ENCODE results near the gene TBC1D17.

The TBC1D17 gene

GRCh38 chr19:49837425-49837824 is 40.1 kb upstream of the TBC1D17 start:
- ATAC-seq = no peak
- no peak for TF ChIP-seq CSDC2 (CRISPR knock-in tag; IDR thresholded peaks at IDR 0.05)
- TF ChIP-seq ZFP3 (CRISPR knock-in tag; IDR thresholded peaks at IDR 0.05) = no peak
- TF ChIP-seq POU6F1 (CRISPR knock-in tag; IDR thresholded peaks at IDR 0.05; ENCODE audit: borderline replicate concordance, low read depth) = no peak
- TF ChIP-seq SNAI2 (CRISPR knock-in tag; IDR thresholded peaks at IDR 0.05) = no peak
- TF ChIP-seq CSRNP3 (CRISPR knock-in tag; IDR thresholded peaks at IDR 0.05) = no peak
- no peak for TF ChIP-seq RARB (CRISPR knock-in tag; IDR thresholded peaks at IDR 0.05)
- no peak for TF ChIP-seq TSHZ2 (CRISPR knock-in tag; IDR thresholded peaks at IDR 0.05)
- TF ChIP-seq PPARA (CRISPR knock-in tag; IDR thresholded peaks at IDR 0.05; ENCODE audit: borderline replicate concordance) = no peak
- no peak for TF ChIP-seq OSR1 (CRISPR knock-in tag; IDR thresholded peaks at IDR 0.05)
- TF ChIP-seq ZNF565 (CRISPR knock-in tag; conservative IDR thresholded peaks at IDR 0.05; ENCODE audit: low read depth) = no peak
- no peak for TF ChIP-seq CREB5 (CRISPR knock-in tag; IDR thresholded peaks at IDR 0.05; ENCODE audit: low read depth)
- no peak for TF ChIP-seq TCF4 (CRISPR knock-in tag; IDR thresholded peaks at IDR 0.05; ENCODE audit: borderline replicate concordance)
- no peak for TF ChIP-seq TOX (CRISPR knock-in tag; IDR thresholded peaks at IDR 0.05; ENCODE audit: borderline replicate concordance)
- TF ChIP-seq ARNTL (CRISPR knock-in tag; IDR thresholded peaks at IDR 0.05; ENCODE audit: borderline replicate concordance, low read depth) = no peak
- TF ChIP-seq PATZ1 (CRISPR knock-in tag; IDR thresholded peaks at IDR 0.05; ENCODE audit: borderline replicate concordance) = no peak

- no peak for ATAC-seq
- TF ChIP-seq GLIS3 (CRISPR knock-in tag; IDR thresholded peaks at IDR 0.05) (no peak), ISL1 (CRISPR knock-in tag; IDR thresholded peaks at IDR 0.05) (no peak), ZNF8 (CRISPR knock-in tag; IDR thresholded peaks at IDR 0.05) (no peak), ZC3H10 (CRISPR knock-in tag; IDR thresholded peaks at IDR 0.05) (no peak), ZFP3 (CRISPR knock-in tag; IDR thresholded peaks at IDR 0.05) (no peak), CSRNP3 (CRISPR knock-in tag; IDR thresholded peaks at IDR 0.05) (no peak)
Measured at GRCh38 chr19:49838885-49839588, 38.5 kb upstream of the TBC1D17 start.

GRCh38 chr19:49839713-49840112 is 37.8 kb upstream of the TBC1D17 start:
- no peak for ATAC-seq
- no peak for TF ChIP-seq CSRNP3 (CRISPR knock-in tag; IDR thresholded peaks at IDR 0.05)
- no peak for TF ChIP-seq OSR1 (CRISPR knock-in tag; IDR thresholded peaks at IDR 0.05)
- TF ChIP-seq PATZ1 (CRISPR knock-in tag; IDR thresholded peaks at IDR 0.05; ENCODE audit: borderline replicate concordance) = no peak
- no peak for TF ChIP-seq BACH2 (CRISPR knock-in tag; IDR thresholded peaks at IDR 0.05; ENCODE audit: borderline replicate concordance)
- no peak for TF ChIP-seq CSDC2 (CRISPR knock-in tag; IDR thresholded peaks at IDR 0.05)
- TF ChIP-seq ARNTL (CRISPR knock-in tag; IDR thresholded peaks at IDR 0.05; ENCODE audit: borderline replicate concordance, low read depth) = no peak

Data from SK-N-SH treated with all-trans-retinoic acid at 6 μM for 48 hours (cell line).